Renal cortical epithelial cell (primary cell): ENCODE results near the gene ANKRD9. TPM values are rescaled to one million over a fixed set of nuclear protein-coding genes. Genes with fewer than 3 reads are reported as not detected.

Experiments
- DNase-seq: peaks from one replicate; pipeline ENCODE4 v3.0.0-alpha.2; 2011; ENCODE audit warnings: low read depth
- total RNA-seq: library from RNA; depleted of rRNA; stranded (reverse); fragments of >200 nt; gene quantifications from 2 replicates; pipeline ENCODE4 v1.2.3, GENCODE V29; 2014

Gene ANKRD9
- total RNA-seq, 1 donor from 2014 or later: 54.4 TPM

DNA sequence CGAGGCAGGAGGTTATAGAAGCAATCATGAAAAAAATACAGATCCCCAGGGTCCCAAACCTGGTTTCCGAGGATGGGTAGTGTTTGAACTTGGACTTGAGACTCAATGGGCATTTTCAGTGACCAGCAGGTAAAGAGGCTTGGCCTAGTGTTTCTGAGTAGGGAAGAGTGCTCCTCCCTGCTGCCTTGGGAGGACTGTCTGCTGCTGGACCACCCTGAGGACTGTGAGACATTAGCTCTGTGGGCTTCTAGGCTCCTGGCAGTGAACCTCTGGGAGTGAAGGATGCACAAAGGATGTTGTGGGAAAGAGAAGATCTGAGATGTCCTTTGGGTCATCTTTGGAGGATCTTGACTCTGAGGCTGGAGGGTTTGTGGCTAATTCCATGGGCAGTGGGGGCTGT lies 30.5 kb downstream of the ANKRD9 start:
- no peak for DNase-seq

DNA sequence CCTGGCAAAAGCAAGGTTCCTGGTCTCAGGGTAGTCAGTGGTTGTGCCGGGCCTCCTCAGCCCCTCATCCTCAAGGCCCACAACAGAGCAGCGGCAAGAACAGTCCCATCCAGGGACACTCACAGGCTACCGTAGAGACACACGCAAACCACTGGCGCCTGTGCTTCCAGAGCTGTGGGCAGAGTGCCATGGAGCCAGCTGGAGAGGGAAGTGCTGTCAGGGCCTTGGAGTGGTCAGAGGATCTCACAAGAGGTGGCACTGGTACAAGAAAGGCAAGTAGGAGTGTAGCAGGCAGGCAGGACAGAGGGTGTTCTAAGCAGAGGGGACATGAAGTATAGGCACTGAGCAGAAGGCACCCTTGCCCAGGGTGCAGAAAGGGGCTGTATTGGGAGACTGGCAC lies 34.6 kb downstream of the ANKRD9 start:
- DNase-seq: no peak

DNA sequence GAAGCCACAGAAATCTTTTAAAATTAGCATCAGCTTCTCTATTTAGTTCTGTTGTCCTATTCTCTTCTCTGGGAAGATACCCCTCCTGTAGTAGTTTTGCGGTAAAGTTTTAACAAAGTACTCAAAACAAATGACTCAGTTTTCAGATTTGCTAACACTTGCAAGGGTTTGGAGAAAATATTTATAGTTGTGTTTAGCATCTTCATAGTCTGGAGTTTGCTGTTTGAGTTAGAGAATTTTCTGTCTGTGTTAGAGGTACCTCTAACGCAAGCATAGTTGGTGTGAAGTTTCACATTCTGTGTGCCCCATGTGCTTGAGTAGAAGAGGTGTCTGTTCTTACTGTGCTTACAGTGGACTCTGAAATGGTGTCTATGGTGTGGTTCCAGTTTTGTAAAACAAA lies 36.0 kb downstream of the ANKRD9 start:
- no peak for DNase-seq

DNA sequence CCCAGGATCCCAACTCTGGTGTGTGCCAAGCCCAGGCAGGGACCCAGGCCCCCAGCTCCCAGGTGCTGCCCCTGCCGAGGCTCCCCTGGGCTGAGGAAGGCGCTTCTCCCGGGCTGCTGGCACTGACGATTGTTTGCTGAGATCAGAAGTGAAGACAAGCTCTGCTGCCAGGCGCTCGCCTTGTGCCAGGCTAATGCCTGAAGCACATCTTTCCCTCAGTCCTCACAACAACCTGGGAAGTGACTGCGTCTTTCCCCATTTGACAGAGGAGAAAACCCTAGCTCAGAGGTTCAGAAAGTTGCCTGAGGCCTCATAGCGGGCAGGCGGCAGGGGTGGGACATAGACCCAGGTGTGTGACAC lies 36.8 kb downstream of the ANKRD9 start:
- no peak for DNase-seq

DNA sequence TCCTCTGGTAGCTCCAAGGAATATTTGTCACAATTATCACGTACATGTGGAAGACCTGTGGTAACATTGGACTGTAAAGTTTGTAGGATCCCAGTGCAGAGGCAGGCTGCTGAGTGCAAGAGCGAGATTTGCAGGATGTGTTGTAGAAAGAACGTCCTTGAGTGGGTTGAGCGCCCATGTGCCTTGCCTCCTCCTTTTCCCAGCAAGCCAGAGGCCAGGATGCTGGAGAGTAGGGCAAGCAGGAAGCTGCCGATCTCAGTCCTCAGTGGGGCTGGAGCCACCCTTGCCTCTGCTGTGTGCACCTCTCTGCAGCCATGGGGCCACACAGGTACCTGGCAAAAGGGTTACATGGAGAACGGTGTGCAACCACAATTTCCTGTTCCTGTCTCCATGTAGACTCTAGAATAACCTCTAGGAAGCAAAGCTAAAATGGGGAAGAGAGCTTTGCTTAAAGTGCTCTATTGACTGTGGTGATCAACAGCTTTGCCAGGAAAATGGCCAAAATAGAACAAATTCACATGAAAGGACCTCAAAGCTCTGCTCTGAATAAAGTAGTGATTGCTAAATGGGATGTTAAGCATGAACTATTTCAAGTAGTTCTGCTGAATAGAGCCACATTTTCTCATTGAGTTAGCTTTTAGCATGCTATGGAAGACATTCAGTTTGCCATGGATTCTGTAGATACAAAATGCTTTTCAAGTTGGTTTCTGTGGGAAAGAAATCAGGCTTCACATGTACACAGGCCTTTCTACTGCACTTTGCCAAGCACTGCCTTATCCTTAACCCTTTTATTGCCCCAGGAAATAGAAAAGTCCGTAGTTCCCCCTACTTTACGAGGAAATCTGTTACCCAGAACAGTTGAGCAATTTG lies 37.4 kb downstream of the ANKRD9 start:
- no peak for DNase-seq

GRCh38 chr14:102469261-102469660 lies 40.3 kb downstream of the ANKRD9 start:
- DNase-seq: no peak

DNA sequence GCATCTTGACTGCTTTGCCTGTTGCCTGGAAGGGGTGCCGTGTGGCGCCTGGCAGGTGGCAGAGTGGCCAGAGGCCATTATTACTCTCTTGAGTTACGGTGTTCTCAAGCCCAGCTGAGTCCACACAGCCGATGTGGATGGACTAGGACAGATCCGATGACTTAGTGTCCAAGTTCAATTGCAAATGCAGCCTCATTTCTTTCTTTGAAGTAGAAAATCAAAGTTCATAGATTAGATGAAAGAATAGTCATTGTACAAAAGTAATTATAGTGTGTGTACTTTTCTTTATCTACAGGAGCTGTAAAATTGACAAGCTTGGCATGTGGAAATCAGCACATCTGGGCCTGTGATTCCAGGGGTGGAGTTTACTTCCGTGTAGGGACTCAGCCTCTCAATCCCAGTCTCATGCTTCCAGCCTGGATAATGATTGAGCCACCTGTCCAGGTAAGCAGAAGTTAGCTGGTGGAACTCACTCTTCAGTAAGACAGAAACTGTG lies 44.7 kb downstream of the ANKRD9 start:
- DNase-seq: no peak

- DNase-seq: no peak
Observed at GRCh38 chr14:102464006-102464405, 45.6 kb downstream of the ANKRD9 start.

- DNase-seq: no peak
Observed at GRCh38 chr14:102462391-102462790, 47.2 kb downstream of the ANKRD9 start.

DNA sequence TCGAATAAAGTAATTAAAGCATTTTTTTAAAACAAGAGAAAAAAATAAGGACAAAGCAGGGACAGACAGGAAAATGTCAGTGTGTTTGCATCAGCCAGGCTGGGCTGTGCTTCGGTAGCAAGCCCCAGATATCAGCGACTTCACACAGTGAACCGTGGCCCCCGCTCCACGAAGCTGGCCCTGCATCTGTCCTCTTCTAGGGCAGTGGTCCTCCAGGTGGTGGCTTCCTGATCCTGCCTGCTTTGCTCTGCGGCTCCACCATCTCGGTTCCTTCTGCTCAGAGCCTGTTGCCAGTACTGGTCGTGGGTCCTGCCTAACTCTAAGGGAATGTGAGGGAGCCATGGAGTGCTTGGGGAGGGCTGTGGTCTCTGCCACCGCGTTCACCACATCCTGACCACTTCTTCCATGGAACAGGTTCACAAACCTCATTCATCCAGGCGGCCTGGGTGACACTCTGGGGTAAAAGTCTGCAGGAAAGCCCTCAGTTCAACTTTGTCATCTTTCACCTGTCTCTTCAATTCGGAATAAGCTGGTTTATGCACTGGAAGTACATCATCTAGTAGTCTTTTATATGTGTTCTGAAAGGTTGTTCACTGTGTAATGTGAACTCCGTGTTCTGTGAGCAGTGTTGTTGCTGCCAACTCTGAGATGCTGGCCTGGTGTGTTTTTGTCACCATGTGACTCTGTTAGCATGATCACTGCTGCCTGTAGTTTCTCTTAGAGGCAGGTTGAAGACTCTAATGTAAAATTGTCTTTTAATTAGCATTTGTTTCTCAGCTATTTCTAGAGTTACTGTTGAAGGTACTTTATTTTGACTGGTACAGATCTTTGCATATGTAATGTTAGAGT lies 47.9 kb downstream of the ANKRD9 start:
- no peak for DNase-seq

DNA sequence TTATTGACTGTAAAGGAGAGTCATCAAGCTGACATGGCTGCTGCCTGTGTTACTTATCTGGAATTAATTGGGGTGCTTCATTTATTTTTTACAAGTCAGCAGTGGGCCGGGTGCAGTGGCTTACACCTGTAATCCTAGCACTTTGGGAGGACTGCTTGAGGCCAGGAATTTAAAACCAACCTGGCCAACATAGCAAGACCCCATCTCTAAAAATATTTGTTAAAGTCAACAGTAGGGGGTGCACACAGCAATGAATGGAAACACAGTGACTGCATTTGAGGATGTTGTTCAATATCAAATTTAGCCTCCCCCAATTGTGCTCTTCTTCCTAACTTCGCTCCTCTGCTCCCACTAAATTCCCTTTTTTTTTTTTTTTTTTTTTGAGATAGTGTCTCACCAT lies 52.1 kb downstream of the ANKRD9 start:
- no peak for DNase-seq

DNA sequence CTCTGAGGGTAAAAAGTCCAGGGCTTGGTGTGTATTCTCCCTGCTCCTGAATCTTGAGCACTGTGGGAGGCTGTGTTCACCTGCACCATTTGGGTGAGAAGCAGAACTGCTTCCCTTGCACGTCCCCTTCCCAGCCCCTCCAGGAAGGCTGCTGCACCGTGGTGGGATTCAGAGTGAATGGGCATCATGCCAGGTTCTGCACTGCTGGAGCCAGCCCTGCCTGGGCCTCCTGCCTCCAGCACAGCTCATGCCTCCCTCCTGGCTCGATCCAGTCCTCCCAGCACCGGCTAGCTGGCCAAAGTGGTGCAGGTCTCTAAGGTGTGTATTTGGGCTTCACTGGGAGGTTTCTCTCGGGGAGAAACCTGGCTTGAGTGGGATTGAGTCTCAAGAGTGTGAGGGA lies 54.9 kb downstream of the ANKRD9 start:
- DNase-seq: no peak

GRCh38 chr14:102452302-102452701 lies 57.3 kb downstream of the ANKRD9 start:
- no peak for DNase-seq

Other genes starting within 250 kb of the ANKRD9 start
- gene MOK, start 204.6 kb downstream of the ANKRD9 start, total RNA-seq: 11.6 and 18.2 TPM in 2 replicates
- gene ZNF839, start 190.0 kb downstream of the ANKRD9 start, total RNA-seq: 11.1 and 12.5 TPM in 2 replicates
- gene CINP, start 146.9 kb downstream of the ANKRD9 start, total RNA-seq: 36.0 and 45.5 TPM in 2 replicates
- 13.7 and 40.1 TPM in 2 replicates for gene TECPR2, start 146.8 kb downstream of the ANKRD9 start, total RNA-seq
- 11.6 and 28.0 TPM in 2 replicates for gene RCOR1, start 82.9 kb upstream of the ANKRD9 start, total RNA-seq